GM19099 (cell line): ENCODE results near the gene DCAKD.

ENCODE experiments used
- POLR2A ChIP-seq: IDR thresholded peaks from 3 replicates; pipeline ENCODE4 v1.6.1; 2011; ENCODE audit warnings: low read depth; ENCODE audit not compliant: insufficient read length; ENCODE audit errors: extremely low read depth

Gene DCAKD

DNA sequence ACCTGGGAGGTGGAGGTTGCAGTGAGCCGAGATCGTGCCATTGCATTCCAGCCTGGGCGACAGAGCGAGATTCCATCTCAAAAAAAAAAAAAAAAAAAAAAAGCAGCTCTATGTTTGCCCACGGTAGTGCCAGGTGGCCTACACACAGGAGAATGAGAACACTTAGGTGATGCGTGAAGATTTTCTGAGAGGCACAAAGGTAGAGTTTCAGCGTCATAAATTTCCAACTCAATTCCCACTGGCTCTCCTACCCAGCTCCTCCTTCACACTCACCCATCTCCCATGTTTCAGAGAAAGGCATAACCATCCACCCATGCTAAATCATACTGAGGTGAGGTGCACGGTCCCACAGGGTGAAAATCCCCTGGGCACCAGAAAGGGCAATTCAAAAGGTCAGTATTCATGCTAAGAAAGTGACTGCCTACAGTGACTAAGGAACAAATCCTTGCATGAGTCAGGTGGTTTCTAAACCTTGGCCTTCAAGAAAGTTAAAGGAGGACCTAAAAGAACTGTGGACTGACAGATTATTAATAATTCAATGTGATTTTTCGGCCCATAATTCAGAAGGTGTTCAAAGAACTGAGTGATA is 4.8 kb downstream of the DCAKD start:
- no peak for TF ChIP-seq POLR2A

DNA sequence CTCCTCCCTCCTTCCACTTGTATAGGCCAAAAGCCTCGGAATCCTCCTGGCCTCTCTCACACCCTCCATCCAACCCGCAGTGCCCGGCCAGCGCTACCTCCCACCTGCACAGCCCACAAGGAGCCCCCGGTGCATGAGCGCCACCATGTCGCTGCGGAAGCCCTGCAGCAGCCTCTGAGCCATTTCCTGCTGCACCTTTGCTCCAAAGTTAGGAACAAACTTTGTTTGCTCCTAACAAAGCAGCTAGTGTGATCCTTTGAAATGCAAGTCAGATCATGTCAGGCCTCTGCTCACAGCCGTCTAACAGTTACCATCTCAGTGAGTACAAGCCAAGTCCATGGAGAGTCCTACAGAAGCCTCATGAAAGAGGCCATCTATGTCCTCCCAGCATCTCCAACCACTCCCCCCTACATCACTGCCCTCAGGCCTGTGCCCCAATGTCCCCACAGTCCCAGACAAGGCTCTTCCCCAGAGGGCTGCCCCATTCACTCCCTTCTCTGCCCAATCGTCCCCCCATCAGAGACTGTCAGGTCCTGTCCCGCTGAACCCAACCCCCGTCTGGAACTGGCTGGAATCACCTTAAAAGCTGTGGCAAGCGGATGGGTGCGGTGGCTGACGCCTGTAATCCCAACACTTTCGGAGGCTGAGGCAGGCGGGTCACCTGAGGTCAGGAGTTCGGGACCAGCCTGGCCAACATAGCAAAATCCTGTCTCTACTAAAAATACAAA is 7.5 kb downstream of the DCAKD start:
- TF ChIP-seq POLR2A: no peak

DNA sequence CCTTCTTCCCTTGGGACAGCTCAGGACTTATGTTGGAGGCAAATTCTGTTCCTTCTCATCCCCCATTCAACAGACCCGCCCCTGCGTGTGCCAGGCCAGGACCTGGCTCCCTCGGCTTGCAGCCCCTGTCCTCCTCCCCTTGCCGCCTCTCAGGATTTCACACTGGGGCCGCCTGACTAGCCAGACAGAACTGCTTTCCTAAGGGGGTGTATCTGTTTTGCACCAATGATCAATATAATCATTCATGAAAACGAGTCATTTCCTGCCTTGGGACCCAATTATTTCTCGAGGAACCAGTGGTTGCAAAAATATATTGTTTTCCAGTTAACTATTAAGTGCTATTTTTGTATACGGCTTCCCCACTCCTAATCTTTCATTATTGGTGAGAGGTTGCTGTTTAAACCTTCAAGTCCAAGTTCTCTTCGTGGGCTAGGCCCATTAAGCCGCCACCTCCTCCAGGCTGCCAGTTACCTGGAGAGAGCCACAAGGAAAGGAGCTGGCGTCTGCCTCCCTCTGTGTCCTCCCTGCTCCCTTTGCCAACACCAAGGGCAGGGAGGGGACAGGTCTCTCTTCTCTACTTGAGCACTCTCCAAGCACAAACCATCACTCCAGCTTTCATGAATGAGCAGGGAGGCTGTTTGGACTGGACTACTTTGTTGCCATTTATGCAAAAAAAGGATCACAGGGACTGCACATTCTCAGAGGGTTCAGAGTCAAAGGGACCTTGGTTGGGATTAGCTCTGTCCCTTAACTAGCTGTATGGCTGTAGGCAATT is 8.9 kb downstream of the DCAKD start:
- TF ChIP-seq POLR2A: no peak

DNA sequence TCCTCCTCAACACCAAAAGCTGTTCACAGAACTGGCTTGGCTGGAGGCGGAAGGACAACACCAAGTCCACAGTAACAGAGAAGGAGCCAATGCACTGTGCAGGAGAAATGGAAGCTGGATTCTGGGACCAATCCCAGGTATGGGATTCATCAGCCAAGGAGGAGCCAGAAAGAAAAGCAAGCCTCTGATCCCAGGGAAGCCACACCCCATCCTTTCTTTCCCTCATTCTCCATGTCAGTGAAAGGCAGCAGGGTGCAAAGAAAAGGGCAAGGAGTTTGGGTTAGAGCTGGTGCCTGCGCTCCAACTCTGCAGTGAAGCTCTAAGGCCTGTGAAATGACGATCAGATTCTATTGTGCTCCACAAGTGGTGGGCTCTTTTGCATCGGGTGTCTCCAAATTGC is 11.0 kb downstream of the DCAKD start:
- no peak for TF ChIP-seq POLR2A

DNA sequence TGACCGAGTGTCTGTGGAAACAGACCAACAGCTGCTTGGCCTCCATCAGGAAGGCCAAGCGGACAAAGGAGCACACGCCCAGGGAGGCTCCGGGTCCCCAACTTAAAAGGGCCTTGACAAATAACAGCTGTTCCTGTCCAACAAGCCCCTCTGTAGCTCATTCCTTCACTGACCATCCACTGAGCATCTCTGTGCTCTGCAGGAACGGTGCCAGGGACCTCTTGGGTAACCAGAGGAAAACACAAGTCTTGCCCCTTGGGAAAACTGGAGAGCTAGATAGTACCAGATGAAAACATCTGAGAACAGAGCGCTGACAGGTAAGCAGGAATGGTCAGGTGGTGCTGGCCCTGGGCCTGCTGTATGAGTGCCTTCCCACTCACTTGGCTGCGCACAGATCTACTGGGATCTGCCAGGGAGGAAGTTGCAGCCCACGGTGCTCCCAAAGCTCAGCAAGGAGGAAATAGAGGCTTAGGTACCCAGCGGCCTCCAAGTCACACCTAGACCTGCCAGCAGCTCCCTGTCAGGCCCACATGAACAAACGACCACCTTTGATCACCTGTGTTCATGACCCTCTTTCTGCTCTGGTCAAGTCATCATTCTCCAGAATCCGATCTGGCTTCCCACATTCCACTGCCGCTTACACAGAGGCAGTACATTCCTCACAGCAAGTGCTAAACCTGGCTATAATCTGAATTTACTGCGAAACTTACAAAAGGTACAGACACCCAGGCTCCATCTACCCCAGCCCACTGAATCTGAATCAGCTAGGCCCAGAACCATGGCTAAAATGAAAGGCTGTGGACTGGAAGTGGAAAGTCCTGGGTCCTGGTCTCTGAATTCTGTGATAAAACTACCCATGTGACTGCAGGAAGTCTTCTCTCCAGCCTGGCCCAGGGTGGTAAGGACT is 12.5 kb downstream of the DCAKD start:
- no peak for TF ChIP-seq POLR2A

DNA sequence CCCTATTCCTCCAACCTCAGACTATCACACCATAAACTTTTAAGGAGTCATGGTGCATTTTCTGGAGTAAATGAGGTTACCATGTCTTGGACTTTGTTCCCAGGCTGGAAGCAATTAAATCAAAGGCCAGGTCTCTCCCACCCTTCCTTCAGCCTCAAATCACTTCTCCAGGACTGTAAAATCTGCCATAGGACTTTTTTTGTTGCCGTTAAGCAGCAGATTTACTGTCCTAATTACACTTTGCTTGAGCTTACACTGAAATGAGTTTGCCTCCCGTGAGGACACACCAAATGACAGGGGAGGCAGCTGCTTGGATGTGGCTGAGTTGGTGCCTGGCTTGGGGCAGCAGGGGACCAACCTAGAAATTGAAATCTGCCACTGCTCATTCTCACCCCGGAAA is 14.7 kb downstream of the DCAKD start:
- no peak for TF ChIP-seq POLR2A

DNA sequence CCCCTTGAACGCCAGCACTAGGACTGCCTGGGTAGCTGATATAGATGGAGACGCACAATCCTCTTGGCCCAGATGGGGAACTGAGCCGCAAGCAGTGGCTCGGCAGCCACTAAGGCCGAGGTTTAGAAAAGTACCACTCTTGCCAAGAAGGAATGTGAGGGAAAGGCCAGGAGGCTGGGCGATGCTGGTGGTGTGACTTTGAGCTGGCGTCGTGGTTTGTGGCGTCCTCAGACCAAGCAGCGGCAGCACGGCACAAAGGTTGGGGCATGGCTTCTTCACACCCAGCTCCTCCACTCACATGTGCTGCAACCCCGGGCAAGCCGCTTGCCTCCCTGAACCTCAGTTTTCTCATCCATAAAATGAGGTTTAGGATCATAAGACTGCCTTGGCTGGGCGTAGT is 15.6 kb downstream of the DCAKD start:
- no peak for TF ChIP-seq POLR2A

DNA sequence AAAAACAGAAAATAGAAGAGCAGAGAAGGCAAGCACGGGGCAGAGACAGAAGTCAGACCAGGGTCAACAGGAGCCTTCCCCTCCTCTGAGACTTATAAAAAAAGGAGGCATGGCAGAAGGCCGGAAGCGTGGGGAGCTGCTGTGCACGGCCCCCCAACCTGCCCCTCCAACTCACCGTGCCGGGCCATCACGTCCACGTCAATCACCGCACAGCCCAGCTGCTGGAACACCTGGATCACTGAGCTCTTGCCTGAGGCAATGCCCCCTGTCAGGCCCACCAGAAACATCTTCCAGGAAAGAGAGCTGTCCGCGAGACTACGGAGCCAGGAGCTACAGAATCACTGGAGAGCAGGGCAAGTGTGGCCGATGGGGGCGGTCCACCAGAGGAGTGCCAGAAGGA is 16.8 kb downstream of the DCAKD start:
- no peak for TF ChIP-seq POLR2A

DNA sequence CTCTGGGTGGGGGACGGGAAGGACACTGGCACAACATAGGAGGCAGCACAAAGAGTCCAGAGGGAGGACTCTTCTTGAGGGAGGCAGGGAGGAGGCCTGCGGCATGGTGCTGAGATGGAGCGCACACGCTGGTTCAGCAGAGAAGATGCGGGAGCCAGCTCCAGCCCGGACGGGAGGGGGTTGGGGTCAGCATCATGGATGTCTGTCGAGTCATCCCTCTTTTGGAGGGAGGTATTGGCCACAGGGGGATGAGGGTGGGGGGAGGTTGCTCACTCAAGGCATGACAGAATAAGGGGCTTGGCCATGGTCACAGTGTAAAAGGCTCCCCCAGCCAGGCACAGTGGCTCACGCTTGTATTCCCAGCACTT is 19.3 kb downstream of the DCAKD start:
- TF ChIP-seq POLR2A: no peak

DNA sequence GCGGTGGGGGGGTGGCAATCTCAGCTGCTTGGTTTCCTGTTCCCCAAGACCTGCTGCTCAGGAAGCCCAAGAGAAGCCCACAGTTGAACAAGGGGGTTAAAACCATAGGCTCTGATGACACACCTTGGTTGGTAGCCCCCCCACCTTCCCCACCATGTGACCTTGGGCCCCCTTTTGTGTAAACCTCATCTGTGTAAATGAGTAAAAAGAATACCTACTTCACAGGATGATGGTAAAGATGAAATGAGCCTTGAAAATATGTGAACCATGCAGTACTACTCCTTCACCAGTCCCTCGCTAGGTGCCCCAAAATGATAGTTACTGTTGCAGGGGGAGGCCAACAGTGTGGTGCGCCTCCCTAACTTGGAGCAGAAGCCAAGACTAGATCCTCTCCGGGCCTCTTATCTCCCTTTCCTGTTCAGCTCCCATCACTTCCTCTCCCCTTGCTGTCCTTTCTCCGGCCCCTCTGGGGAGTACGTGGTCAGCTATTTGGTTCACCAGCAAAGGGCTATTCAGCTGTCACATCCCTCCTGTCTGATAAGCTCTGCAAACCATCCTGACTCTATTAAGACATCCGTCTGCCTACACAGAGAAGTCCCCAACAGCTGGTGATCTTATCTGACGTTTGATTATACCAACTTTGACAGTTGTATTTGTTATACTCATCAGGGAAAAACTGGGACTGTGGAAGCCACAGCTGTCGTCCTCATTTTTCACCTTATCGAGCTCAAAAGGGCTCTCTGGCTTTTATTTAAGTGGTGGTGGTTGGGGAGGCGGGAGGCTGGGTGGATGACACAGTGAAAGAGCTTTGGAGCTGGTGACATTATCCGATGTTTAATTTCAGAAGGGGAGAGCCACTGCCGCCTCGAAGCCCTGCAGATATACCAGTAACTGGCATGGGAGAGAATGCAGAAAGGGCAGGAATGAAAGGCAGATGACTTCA is 19.9 kb downstream of the DCAKD start:
- no peak for TF ChIP-seq POLR2A

DNA sequence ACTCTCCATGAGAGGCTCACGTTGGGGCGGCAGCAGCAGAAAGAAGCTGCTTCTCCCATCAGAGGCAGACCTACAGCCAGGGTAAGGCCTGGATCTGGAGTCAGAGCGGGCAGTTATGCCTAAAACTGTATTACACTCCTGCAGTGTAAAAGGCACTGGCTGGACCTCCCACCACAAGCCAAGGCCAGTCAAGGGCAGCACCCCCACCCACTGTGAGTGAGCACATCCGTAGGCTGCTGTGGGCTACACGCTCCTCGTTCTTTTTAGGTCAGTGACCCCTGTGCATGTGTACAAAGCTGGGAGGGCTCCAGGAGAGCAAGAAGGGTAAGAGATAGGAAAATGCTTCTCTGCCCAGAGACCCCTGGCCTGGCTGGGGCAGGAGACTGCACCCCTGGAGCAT is 20.7 kb downstream of the DCAKD start:
- TF ChIP-seq POLR2A: no peak

DNA sequence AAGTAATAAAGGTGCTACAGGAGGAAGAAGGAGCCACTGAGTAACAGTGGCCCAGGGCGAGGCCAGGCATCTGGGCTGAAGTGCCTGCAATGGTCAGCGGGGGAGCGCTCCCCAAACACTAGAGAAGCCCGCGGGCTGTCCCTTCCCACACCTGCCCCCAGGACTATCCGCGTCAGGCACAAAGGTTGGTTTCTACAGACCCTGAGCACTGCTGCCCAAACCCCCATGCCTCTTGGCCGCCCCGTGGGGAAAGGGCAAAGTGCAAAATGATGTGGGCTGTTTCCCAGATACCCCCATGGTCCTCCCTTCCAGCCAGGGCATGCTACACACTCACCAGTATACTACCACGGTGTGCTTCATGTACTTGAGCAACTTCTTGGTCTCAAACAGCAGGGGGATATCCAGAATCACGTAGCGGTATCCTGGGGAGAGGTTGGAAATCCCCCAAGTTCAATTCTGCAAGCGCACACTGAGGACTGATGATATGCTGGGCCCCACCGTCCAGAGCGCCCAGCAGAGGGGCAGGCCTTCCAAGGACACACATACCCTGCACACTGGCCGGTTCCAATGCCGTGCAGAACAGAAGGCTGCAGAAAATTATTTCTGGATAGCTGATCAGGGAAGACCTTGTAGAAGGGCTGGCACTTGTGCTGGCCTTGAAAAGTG is 21.5 kb downstream of the DCAKD start:
- TF ChIP-seq POLR2A: no peak

DNA sequence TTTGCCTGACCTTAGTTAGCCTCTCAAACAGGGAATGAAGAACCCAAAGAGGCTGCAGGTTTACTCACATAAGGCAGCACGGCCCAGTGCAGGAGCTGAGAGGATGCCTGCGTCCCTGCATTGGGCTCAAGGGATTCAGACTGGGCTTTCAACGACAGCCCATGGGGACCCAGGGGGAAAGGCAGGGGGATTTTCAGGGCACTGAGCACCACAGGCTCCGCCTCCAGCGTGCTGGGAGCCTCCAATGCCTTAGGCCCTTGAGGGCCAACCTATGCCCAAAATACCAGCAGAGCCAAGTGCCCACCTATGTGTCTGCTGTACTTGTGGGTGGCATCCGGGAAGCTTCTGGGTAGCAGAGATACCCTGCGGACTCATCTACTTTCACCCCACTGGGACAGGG is 22.3 kb downstream of the DCAKD start:
- no peak for TF ChIP-seq POLR2A
